ENCODE measurements around the gene MEGF11.

GRCh38 chr15:66126456-66126855 lies 127.1 kb downstream of the MEGF11 start:
- TF ChIP-seq POLR2A (IDR thresholded peaks at IDR 0.05) (no peak), CTCF (IDR thresholded peaks at IDR 0.05) (no peak), EP300 (IDR thresholded peaks at IDR 0.05) (no peak), POLR2AphosphoS5 (IDR thresholded peaks at IDR 0.05) (no peak)
